ENCODE data around the gene RAB23. TPM values are rescaled to one million over a fixed set of nuclear protein-coding genes. Genes with fewer than 3 reads are reported as not detected.

The RAB23 gene
- total and polyA plus RNA-seq, 3 experiments from 2014 or later, result 1.0 to 4.7 (median 4.3) TPM

Other genes with a start within 250 kb of the RAB23 start
- gene KIAA1586, start 175.6 kb downstream of the RAB23 start, total RNA-seq, result 10 to 100 TPM; 18.5 to 19.0 TPM
- 8.1 TPM for gene KIAA1586, start 175.6 kb downstream of the RAB23 start, polyA plus RNA-seq
- 10 to 100 TPM; 47.4 to 48.7 TPM for gene ZNF451, start 132.1 kb downstream of the RAB23 start, total RNA-seq
- gene ZNF451, start 132.1 kb downstream of the RAB23 start, polyA plus RNA-seq, result 22.1 TPM
- gene BAG2, start 50.0 kb downstream of the RAB23 start, total RNA-seq, result 10 to 100 TPM; 10.2 to 10.4 TPM
- gene BAG2, start 50.0 kb downstream of the RAB23 start, polyA plus RNA-seq, result 2.3 TPM
- gene PRIM2, start 95.3 kb upstream of the RAB23 start, total RNA-seq, result 10 to 100 TPM; 34.8 to 35.2 TPM
- gene PRIM2, start 95.3 kb upstream of the RAB23 start, polyA plus RNA-seq, result 7.0 TPM